IMR-90 (cell line): ENCODE data around the gene ZDHHC3.

Experiments
- CTCF ChIP-seq: conservative IDR thresholded peaks from 2 replicates; pipeline ENCODE4 v1.5.1; 2012; ENCODE audit warnings: mild to moderate bottlenecking, low read depth, low read length, improper control_type of control experiment
- POLR2A ChIP-seq: IDR thresholded peaks from 2 replicates; pipeline ENCODE4 v1.6.1; 2012; ENCODE audit warnings: mild to moderate bottlenecking, low read depth, low read length

GRCh38 chr3:44963571-44964325 is 12.2 kb downstream of the ZDHHC3 start:
- no peak for TF ChIP-seq CTCF
- no peak for TF ChIP-seq POLR2A
